H1 (cell line): ENCODE results near the gene ADD3. TPM values are rescaled to one million over a fixed set of nuclear protein-coding genes. Genes with fewer than 3 reads are reported as not detected.

ENCODE experiments used
- RNF2 ChIP-seq: fragments of 200-900, 300-1000 bp; sonication (generic); IDR thresholded peaks from 2 replicates; pipeline ENCODE4 v1.7.1; 2016; ENCODE audit warnings: borderline replicate concordance, low read depth, mild to moderate bottlenecking, antibody characterized with exemption, low read length; ENCODE audit not compliant: poor library complexity, severe bottlenecking; ENCODE audit errors: missing control alignments
- SP1 ChIP-seq: IDR thresholded peaks from 2 replicates; pipeline ENCODE4 v1.6.1; 2011; ENCODE audit warnings: low read depth, low read length
- polyA plus RNA-seq, 7 experiments: library from polyadenylated mRNA; depleted of rRNA in 3 of 7; stranded (reverse) in 5 of 7; unstranded in 2 of 7; fragments of >200 nt in 5 of 7; fragments of 200-250 nt in 2 of 7; gene quantifications; 1 replicate in 5 of 7; 2 replicates in 1 of 7; 4 replicates in 1 of 7; pipeline versions ENCODE4 v1.2.1 to v1.2.3, GENCODE V29; 2011 to 2013; ENCODE audit warnings: missing spikeins in 2 of 7, mixed read lengths in 2 of 7
- total RNA-seq: library from RNA; stranded (reverse); fragmentation: NEBNext Ultra II Directional; extraction: Animal tissue kit (Norgen Biotek cat#: 25700); gene quantifications from 2 replicates; pipeline ENCODE4 v1.2.1, GENCODE V29; 2021
- TF ChIP-seq, protein P1 (sequence below): fragments of 300-600 bp; sonication (generic); IDR thresholded peaks from 2 replicates; pipeline ENCODE4 v1.7.1; 2012; ENCODE audit warnings: low read length, moderate library complexity, mild to moderate bottlenecking, inconsistent platforms; ENCODE audit not compliant: insufficient replicate concordance
- TF ChIP-seq, protein P2 (sequence below): IDR thresholded peaks from 2 replicates; pipeline ENCODE4 v1.6.1; 2012; ENCODE audit warnings: inconsistent platforms

The ADD3 gene
- total and polyA plus RNA-seq, 2 of the 8 experiments (the other 6 are each of a cell fraction or from before 2014, with no cell fraction given): 44.7 to 85.6 TPM

DNA sequence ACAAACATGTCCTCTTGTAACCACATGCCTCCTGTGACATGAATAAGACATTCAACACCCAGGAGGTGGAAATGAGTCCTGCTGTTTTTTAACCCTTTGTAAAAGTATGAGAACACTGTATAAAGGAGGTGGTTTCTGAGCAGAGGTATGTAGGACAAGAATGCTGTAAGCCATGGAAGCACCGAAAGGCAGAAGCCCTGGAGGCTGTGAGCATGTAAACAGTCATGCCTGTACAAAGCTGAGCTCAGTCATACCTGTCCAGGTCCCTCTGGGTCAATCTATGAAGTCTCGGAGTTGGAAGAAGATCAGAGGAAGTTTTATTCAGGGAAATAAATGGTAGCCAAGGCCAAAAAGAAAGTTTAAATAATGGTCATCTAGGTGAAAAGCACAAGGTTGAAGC lies 49.7 kb upstream of the ADD3 start (continued):
- TF ChIP-seq, protein P1, sequence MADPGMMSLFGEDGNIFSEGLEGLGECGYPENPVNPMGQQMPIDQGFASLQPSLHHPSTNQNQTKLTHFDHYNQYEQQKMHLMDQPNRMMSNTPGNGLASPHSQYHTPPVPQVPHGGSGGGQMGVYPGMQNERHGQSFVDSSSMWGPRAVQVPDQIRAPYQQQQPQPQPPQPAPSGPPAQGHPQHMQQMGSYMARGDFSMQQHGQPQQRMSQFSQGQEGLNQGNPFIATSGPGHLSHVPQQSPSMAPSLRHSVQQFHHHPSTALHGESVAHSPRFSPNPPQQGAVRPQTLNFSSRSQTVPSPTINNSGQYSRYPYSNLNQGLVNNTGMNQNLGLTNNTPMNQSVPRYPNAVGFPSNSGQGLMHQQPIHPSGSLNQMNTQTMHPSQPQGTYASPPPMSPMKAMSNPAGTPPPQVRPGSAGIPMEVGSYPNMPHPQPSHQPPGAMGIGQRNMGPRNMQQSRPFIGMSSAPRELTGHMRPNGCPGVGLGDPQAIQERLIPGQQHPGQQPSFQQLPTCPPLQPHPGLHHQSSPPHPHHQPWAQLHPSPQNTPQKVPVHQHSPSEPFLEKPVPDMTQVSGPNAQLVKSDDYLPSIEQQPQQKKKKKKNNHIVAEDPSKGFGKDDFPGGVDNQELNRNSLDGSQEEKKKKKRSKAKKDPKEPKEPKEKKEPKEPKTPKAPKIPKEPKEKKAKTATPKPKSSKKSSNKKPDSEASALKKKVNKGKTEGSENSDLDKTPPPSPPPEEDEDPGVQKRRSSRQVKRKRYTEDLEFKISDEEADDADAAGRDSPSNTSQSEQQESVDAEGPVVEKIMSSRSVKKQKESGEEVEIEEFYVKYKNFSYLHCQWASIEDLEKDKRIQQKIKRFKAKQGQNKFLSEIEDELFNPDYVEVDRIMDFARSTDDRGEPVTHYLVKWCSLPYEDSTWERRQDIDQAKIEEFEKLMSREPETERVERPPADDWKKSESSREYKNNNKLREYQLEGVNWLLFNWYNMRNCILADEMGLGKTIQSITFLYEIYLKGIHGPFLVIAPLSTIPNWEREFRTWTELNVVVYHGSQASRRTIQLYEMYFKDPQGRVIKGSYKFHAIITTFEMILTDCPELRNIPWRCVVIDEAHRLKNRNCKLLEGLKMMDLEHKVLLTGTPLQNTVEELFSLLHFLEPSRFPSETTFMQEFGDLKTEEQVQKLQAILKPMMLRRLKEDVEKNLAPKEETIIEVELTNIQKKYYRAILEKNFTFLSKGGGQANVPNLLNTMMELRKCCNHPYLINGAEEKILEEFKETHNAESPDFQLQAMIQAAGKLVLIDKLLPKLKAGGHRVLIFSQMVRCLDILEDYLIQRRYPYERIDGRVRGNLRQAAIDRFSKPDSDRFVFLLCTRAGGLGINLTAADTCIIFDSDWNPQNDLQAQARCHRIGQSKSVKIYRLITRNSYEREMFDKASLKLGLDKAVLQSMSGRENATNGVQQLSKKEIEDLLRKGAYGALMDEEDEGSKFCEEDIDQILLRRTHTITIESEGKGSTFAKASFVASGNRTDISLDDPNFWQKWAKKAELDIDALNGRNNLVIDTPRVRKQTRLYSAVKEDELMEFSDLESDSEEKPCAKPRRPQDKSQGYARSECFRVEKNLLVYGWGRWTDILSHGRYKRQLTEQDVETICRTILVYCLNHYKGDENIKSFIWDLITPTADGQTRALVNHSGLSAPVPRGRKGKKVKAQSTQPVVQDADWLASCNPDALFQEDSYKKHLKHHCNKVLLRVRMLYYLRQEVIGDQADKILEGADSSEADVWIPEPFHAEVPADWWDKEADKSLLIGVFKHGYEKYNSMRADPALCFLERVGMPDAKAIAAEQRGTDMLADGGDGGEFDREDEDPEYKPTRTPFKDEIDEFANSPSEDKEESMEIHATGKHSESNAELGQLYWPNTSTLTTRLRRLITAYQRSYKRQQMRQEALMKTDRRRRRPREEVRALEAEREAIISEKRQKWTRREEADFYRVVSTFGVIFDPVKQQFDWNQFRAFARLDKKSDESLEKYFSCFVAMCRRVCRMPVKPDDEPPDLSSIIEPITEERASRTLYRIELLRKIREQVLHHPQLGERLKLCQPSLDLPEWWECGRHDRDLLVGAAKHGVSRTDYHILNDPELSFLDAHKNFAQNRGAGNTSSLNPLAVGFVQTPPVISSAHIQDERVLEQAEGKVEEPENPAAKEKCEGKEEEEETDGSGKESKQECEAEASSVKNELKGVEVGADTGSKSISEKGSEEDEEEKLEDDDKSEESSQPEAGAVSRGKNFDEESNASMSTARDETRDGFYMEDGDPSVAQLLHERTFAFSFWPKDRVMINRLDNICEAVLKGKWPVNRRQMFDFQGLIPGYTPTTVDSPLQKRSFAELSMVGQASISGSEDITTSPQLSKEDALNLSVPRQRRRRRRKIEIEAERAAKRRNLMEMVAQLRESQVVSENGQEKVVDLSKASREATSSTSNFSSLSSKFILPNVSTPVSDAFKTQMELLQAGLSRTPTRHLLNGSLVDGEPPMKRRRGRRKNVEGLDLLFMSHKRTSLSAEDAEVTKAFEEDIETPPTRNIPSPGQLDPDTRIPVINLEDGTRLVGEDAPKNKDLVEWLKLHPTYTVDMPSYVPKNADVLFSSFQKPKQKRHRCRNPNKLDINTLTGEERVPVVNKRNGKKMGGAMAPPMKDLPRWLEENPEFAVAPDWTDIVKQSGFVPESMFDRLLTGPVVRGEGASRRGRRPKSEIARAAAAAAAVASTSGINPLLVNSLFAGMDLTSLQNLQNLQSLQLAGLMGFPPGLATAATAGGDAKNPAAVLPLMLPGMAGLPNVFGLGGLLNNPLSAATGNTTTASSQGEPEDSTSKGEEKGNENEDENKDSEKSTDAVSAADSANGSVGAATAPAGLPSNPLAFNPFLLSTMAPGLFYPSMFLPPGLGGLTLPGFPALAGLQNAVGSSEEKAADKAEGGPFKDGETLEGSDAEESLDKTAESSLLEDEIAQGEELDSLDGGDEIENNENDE: no peak
- TF ChIP-seq SP1: no peak
- TF ChIP-seq, protein P2, sequence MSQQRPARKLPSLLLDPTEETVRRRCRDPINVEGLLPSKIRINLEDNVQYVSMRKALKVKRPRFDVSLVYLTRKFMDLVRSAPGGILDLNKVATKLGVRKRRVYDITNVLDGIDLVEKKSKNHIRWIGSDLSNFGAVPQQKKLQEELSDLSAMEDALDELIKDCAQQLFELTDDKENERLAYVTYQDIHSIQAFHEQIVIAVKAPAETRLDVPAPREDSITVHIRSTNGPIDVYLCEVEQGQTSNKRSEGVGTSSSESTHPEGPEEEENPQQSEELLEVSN: no peak
- TF ChIP-seq RNF2: no peak
